WI38 (cell line): Measurements from ENCODE around the gene POLR2B.
"Not testable (repeated sequence)": the region's sequence is repeated elsewhere in the genome, so short reads cannot be mapped to it uniquely, and the experiment has no call there.

Experiments
- H3K4me3 ChIP-seq: 2 replicates; pipeline ENCODE4 v1.5.1; 2011; ENCODE audit warnings: low read depth, mild to moderate bottlenecking, control low read depth, low read length
- TF ChIP-seq, protein P1 (sequence below): IDR thresholded peaks from 2 replicates; pipeline ENCODE4 v1.5.1; 2012; ENCODE audit warnings: low read depth, mild to moderate bottlenecking, control low read depth, low read length

The POLR2B gene

DNA sequence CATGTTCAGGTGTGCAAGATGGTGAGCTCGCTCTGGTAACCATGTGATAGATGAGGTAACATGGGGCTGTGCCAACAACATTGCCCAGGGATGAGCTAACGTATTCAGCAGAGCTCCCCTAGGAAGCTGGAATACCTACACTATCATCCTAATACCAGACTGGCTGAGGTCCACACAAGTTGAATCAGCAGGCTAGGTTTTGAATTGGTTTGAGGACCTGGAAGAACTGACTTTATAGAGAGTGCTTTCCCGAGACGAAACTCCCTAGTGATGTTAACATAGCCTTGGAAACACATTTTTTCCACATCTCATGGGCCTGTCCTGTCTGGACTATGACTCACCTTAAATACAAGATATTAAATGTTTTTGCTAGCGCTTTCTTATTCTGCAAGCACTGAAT is 74.8 kb downstream of the POLR2B start:
- TF ChIP-seq, protein P1, sequence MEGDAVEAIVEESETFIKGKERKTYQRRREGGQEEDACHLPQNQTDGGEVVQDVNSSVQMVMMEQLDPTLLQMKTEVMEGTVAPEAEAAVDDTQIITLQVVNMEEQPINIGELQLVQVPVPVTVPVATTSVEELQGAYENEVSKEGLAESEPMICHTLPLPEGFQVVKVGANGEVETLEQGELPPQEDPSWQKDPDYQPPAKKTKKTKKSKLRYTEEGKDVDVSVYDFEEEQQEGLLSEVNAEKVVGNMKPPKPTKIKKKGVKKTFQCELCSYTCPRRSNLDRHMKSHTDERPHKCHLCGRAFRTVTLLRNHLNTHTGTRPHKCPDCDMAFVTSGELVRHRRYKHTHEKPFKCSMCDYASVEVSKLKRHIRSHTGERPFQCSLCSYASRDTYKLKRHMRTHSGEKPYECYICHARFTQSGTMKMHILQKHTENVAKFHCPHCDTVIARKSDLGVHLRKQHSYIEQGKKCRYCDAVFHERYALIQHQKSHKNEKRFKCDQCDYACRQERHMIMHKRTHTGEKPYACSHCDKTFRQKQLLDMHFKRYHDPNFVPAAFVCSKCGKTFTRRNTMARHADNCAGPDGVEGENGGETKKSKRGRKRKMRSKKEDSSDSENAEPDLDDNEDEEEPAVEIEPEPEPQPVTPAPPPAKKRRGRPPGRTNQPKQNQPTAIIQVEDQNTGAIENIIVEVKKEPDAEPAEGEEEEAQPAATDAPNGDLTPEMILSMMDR = no peak
- H3K4me3 ChIP-seq = no peak overlapping the region

DNA sequence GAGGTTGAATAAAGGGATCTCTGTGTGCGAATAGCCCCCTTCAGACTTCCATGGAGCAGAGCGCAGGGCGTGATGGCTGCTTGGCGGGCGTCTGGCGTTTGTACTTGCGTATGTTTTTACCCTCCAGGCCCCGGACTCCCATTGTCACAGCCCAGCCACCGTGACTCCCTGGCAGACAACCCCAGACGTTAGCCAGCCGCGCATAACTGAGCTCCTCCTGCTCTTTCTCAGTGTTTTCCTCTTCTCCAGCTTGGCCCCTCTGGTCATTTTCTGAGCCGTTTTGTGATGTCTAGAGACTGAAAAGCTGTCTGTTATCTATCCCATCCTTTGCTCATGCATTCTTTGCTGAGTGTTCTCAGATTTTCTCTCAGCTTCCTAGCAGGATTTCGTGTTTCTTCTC is 77.2 kb downstream of the POLR2B start:
- TF ChIP-seq, protein P1 = no peak
- no peak overlapping the region for H3K4me3 ChIP-seq

DNA sequence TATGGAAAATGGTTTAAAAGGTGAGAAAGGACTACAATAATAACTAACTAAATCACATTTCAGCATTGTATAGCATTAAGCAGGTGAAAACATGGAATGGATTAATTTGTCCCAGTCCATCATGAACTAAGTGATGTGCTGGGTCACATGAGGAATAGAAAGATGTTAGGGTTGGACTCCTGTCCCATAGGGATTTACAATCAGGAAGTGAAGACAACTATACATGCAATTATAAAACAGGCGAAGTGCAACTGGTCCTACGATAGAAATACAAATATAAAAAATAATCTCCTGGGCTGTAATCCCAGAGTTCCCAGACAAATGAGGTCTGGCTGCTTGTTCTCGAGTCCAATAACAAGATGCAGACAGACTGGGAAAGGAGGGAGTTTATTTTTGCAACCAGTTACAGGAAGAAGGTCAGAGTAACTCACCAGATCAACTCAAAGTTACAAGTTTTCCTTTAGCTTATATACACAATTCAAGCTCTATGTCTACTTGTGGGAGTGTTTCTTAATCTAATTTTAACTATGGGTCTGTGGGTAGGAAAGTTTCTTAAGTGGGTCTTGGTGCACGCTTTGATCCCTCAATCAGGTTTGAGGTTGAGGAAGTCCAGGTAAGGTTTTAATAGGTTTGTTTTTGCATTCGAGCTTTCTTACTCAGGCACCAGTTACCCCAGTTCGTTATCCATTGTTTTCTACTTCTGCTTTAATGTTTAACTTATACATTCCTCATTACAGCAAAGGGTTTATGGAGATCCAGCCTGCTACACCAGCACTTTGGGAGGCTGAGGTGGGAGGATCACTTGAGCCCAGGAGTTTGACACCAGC is 81.4 kb downstream of the POLR2B start:
- TF ChIP-seq, protein P1 = no peak
- no peak overlapping the region for H3K4me3 ChIP-seq

DNA sequence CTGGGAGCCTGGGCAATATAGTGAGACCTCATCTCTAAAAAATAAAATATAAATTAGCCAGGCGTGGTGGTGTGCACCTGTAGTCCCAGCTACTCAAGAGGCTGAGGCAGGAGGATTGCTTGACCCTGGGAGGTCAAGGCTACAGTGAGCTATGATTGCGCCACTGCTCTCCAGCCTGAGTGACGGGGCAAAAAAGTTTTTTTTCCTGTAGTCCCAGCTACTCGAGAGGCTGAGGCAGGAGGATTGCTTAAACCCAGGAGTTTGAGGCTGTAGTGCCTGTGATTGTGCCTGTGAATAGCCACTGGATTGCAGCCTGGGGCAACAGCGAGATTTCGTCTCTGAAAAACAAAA is 82.0 kb downstream of the POLR2B start:
- not testable (repeated sequence) for H3K4me3 ChIP-seq

DNA sequence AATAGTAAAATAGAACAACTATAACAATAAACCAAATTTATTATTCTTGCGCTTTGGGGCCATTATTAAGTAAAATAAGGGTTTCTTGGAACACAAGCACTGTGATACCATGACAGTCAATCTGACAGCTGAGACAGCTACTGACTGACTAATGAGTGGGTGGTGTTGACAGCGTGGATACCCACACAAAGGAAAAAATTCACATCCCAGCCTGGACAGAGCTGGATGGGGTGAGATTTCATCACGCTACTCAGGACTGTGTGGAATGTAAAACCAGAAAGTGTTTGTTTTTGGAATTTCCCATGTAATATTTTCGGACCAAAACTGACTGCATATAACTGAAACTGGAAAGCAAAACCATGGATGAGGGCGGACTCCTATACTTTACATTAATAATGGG is 82.7 kb downstream of the POLR2B start:
- H3K4me3 ChIP-seq = no peak overlapping the region
- TF ChIP-seq, protein P1 = no peak

DNA sequence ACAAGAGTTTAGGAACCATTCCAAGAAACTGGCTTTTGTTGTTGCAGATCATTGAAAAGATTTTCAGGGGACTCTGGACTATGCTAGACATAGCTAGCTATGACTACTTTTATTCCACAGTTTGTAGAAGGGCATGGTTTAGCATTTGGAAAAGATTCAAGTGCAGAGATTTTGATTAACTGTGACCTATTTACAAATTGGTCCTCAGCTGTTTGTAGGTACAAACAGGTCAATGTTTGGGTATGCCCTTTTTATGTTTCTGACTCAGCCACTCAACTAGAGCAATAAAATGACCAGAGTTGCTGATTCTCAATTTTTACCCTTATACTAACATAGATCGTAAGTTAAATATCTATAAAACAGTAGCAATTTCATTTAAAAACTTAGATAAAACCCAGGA is 84.8 kb downstream of the POLR2B start:
- TF ChIP-seq, protein P1 = no peak
- H3K4me3 ChIP-seq = no peak overlapping the region

DNA sequence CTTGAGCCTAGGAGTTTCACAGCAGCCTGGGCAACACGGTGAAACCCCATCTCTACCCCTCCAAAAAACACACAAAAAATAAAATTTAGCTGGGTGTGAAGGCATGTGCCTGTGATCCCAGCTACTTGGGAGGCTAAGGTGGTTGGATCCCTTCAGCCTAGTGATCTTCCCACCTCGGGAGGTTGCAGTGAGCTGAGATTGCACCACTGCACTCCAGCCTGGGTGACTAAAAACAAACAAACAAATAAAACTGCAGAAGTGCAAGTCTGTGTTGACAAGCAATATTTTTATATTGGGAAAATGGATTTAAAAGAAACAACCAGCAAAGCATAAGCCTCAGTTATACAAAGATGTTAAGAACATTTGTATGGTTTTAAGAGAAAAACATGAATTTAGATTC is 85.4 kb downstream of the POLR2B start:
- H3K4me3 ChIP-seq = no peak overlapping the region; the same call in 1 of the 2 replicates
- TF ChIP-seq, protein P1 = no peak
